GM04504 (cell line): ENCODE data around the gene C2orf69.

ENCODE experiments used
- DNase-seq: peaks from one replicate; pipeline ENCODE4 v3.0.0-alpha.2; 2012; ENCODE audit warnings: low read depth

The C2orf69 gene

GRCh38 chr2:199914372-199914958 is 3.4 kb downstream of the C2orf69 start:
- no peak for DNase-seq

- DNase-seq, result no peak
Observed at GRCh38 chr2:199916980-199917379, 5.9 kb downstream of the C2orf69 start.

GRCh38 chr2:199922856-199923255 is 11.8 kb downstream of the C2orf69 start:
- no peak for DNase-seq

GRCh38 chr2:199923924-199924323 is 12.8 kb downstream of the C2orf69 start:
- no peak for DNase-seq

- DNase-seq, result no peak
Observed at GRCh38 chr2:199926806-199927205, 15.7 kb downstream of the C2orf69 start.

- DNase-seq, result no peak
Observed at GRCh38 chr2:199928226-199928625, 17.1 kb downstream of the C2orf69 start.

GRCh38 chr2:199928626-199929025 is 17.5 kb downstream of the C2orf69 start:
- DNase-seq, result no peak

GRCh38 chr2:199929262-199929661 is 18.2 kb downstream of the C2orf69 start:
- DNase-seq, result no peak

GRCh38 chr2:199932312-199932855 is 21.3 kb downstream of the C2orf69 start:
- DNase-seq, result no peak

- no peak for DNase-seq
Observed at GRCh38 chr2:199933466-199933865, 22.4 kb downstream of the C2orf69 start.

GRCh38 chr2:199936554-199936953 is 25.5 kb downstream of the C2orf69 start:
- DNase-seq, result no peak

GRCh38 chr2:199940373-199940772 is 29.3 kb downstream of the C2orf69 start:
- no peak for DNase-seq

GRCh38 chr2:199943373-199943772 is 32.3 kb downstream of the C2orf69 start:
- DNase-seq, result no peak

- DNase-seq, result no peak
Observed at GRCh38 chr2:199946196-199946595, 35.1 kb downstream of the C2orf69 start.

- DNase-seq, result peak; percentile 5
Observed at GRCh38 chr2:199946836-199947235, 35.7 kb downstream of the C2orf69 start.

GRCh38 chr2:199950396-199950795 is 39.3 kb downstream of the C2orf69 start:
- no peak for DNase-seq

- DNase-seq, result no peak
Observed at GRCh38 chr2:199951023-199951422, 39.9 kb downstream of the C2orf69 start.

GRCh38 chr2:199955007-199955338 is 43.9 kb downstream of the C2orf69 start:
- DNase-seq, result no peak

GRCh38 chr2:199955339-199956061 is 44.4 kb downstream of the C2orf69 start, which contains the start of the genes MAIP1 and TYW5:
MAIP1 (plus strand) TSS chr2:199955582; CDS start chr2:199955799, 217 bp downstream.
TYW5 (minus strand) TSS chr2:199955491; CDS start chr2:199955470, 21 bp downstream.
- peak; percentile 70 for DNase-seq

GRCh38 chr2:199956062-199956380 is 44.9 kb downstream of the C2orf69 start:
- no peak for DNase-seq

- no peak for DNase-seq
Observed at GRCh38 chr2:199958014-199958413, 46.9 kb downstream of the C2orf69 start.

- DNase-seq, result no peak
Observed at GRCh38 chr2:199962203-199962602, 51.1 kb downstream of the C2orf69 start.

GRCh38 chr2:199966405-199966804 is 55.3 kb downstream of the C2orf69 start:
- DNase-seq, result no peak

GRCh38 chr2:199966976-199967375 is 55.9 kb downstream of the C2orf69 start:
- DNase-seq, result no peak
